IPS DF 4.7 (cell line): ENCODE results near the gene DTD2.
A peak's percentile ranks its signal among the peaks of the same experiment; 100 is the strongest.
"Not testable (repeated sequence)": the region's sequence is repeated elsewhere in the genome, so short reads cannot be mapped to it uniquely, and the experiment has no call there.

Experiments used
- DNase-seq: peaks from one replicate; pipeline ENCODE4 v3.0.0-alpha.2; 2013; ENCODE audit warnings: low spot score; ENCODE audit errors: extremely low read depth

Gene DTD2

GRCh38 chr14:31456841-31457664 is at the start of gene DTD2:
DTD2 (minus strand) TSS chr14:31457506; CDS start chr14:31457393, 113 bp downstream.
- DNase-seq: peak; percentile 56

- DNase-seq: no peak
Measured at GRCh38 chr14:31505411-31505810, 48.1 kb upstream of the DTD2 start.

DNA sequence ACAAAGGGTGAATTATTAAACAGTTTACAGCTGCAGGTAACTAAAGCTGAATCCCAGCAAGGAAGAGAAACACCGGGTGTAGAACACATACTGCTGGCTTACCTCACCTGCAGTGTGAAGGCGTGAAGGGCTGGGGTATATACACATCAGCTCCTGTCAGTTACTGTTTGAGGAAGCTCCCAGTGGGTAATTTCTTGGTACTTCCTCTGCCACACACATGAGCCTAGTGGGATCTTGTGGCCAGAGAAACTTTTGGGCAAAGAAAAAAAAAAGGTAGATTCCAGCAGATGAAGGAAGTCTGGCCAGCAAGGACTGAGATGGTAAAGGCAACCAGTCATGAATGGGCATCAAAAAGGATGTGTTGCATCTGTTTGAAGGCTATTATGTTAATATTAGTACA is 44.6 kb upstream of the DTD2 start:
- no peak for DNase-seq

GRCh38 chr14:31492759-31493498 is 35.6 kb upstream of the DTD2 start:
- no peak for DNase-seq

GRCh38 chr14:31489691-31490090 is 32.4 kb upstream of the DTD2 start:
- no peak for DNase-seq

GRCh38 chr14:31487886-31488285 is 30.6 kb upstream of the DTD2 start, which contains the start of gene GPR33:
GPR33 (minus strand) TSS chr14:31488039; CDS start chr14:31483965, 4,074 bp downstream.
- DNase-seq: no peak

DNA sequence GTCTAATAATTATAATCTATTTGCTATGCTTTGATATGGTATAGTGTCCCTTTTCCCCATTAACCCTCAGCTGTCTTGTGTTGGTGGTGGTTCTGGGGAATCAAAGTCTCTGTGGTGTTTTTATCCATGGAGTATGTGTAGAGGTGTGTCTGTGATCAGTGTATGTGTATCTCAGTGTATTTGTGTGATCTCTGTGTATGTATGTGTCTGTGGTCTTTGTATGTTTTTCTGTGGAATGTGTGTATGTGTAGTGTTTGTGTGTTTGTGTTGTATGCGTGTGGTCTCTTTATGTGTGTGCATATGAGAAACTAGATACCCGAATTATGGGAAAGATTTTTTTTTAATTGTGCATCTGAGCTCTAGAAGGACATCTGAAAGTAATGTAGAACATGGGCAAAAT is 29.5 kb upstream of the DTD2 start:
- DNase-seq: no peak

GRCh38 chr14:31484754-31485153 is 27.4 kb upstream of the DTD2 start:
- DNase-seq: no peak

GRCh38 chr14:31480156-31480555 is 22.9 kb upstream of the DTD2 start:
- DNase-seq: no peak

DNA sequence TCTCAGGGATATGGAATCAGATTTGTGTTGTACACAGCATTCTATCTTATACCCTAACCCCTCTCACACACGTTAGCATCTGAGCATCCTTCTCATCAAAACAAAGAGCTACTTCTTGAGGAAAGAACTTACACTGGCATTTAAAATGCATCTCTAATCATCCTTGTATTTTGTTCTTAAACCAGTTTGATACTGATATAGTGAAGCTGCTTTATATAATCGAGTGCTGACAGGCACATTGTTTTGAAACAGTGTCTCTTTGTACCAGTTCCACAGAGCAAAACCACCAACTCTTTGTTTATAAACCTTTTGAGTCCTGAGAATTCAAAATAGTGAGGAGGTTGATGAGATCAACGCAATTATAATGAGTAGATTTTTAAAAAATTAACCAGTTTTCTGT is 21.7 kb upstream of the DTD2 start:
- DNase-seq: no peak

GRCh38 chr14:31477248-31477647 is 19.9 kb upstream of the DTD2 start:
- DNase-seq: no peak

- DNase-seq: no peak
Measured at GRCh38 chr14:31476131-31476866, 19.0 kb upstream of the DTD2 start.

DNA sequence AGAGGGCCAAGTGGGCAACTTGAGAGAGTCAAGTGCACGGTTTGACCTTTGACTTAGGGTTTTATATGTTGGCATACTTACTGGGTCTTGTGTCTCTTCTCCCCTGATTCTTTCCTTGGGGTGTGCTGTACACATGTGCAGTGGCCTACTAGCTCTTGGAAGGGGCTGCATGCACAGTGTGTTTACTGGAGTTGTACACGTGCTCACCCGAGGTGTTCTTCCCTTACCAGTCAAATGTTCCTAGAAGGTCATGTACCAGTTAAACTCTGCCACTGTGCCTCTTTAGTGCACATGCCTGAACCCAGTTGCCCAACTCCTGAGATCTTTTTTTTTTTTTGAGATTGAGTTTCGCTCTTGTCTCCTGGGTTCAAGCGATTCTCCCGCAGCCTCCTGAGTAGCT is 9.2 kb upstream of the DTD2 start:
- DNase-seq: no peak

DNA sequence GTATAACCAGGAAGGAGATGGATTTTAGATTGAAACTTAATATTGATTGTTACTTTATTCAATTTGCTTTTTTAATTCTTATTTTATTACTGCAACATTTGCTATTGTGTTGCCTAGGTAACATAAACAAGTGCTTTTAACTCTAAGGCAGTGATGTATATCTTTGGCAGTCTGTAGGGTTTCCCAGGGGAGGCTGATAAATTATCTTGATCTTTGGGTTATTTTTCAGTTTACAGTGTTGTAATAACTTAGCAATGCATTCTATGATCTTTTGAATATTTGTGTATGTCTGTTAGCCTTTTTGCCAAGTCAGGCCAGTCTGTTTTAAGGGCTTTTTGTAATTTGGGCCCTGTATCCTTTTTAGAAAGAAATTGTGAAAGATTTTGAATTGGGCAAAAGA is 7.8 kb upstream of the DTD2 start:
- DNase-seq: no peak

DNA sequence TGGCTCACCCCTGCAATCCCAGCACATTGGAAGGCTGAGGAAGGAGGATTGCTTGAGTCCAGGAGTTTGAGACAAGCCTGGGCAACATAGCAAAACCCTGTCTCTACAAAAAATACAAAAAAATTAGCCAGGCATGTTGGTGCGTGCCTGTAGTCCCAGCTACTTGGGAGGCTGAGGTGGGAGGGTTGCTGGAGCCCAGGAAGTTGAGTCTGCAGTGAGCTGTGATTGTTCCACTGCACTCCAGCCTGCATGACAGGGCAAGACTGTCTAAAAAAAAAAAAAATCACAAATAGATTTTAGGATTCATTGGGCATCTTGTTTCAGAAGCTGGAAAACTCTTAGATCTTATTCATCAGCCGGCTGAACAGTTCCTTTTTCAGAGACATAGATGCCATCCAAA is 5.1 kb upstream of the DTD2 start:
- DNase-seq: not testable (repeated sequence)

- no peak for DNase-seq
Measured at GRCh38 chr14:31461545-31461944, 4.2 kb upstream of the DTD2 start.

DNA sequence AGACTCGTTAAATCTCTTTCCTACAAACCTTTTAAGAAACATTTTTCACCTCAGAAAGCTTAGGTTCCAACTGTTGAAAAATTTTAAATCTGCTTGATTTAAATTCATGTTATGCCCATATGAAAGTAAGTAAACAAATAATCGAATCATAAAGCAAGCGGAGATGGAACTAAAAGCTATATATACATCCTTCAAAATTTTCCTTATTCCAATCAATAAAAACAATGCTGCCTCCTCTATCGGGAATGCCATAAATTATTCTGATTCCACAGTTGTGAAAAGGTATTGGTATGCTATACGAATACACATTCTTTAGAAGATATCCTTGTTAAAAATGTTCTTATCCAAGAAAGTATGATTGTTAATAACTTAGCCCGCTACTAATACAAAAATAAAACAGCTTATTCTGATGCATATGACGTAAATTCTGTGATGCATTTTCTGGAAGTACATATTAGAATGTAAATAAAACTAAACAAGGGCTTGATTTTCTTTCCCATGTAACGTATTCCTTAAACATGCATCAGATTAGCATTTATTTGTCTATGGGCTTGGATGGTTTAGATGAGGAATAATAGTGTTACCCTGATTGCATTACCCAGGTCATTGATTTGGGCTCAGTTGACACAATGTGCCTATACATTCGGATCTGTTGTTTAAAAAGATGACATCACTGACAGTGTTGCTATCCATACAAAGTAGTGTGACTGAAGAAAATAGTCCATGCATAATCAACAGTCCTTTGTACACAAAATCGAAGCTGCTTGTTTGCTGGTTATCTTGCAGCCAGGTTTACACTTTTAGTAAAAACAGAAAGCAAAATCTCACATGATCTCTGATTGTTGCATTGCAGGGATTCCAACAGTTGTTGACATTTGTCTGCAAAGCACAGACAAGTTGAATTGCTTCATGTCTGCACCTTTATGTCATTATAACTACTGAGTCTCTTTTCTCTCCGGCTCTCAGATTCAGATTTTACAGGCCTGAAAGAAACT is 656 bp upstream of the DTD2 start:
- DNase-seq: no peak

GRCh38 chr14:31449971-31450610 is 7.2 kb downstream of the DTD2 start:
- DNase-seq: no peak

DNA sequence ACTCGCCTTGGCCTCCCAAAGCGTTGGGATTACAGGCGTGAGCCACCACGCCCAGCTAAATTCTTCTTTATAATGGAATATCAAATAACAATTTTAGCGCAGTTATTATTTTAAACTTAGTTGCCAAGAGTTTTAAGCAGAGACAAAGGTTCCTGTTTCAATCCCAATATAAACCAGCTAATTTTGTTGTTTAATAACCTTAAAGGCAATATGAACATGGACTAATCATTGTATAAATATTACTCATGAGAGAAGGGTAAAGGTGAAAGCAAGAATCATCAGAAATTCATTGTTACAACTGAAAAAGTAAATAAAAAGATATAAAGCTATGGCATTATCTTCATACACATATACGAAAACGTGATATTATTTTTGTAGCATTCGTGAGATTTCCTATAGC is 8.2 kb downstream of the DTD2 start:
- no peak for DNase-seq

DNA sequence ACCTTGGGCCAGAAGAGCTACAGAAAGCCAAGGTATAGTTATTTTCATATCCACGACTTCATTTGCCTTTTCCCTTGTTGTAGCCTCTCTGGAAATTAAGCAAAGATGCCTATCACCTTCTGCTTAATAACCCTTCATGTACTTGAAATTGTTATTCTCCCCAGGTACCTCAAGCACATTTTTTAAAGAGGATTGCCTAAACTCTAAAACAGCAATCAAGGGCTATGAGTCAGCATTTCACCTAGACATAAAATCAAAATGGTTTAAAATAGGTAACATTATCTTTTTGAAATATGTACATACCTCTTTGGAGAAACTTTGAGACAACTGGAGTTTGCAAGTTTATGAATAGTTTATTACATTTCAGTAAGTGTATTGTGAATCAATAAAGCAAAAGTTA is 11.6 kb downstream of the DTD2 start:
- DNase-seq: no peak
